ENCODE data around the gene KIF4A.

The KIF4A gene

DNA sequence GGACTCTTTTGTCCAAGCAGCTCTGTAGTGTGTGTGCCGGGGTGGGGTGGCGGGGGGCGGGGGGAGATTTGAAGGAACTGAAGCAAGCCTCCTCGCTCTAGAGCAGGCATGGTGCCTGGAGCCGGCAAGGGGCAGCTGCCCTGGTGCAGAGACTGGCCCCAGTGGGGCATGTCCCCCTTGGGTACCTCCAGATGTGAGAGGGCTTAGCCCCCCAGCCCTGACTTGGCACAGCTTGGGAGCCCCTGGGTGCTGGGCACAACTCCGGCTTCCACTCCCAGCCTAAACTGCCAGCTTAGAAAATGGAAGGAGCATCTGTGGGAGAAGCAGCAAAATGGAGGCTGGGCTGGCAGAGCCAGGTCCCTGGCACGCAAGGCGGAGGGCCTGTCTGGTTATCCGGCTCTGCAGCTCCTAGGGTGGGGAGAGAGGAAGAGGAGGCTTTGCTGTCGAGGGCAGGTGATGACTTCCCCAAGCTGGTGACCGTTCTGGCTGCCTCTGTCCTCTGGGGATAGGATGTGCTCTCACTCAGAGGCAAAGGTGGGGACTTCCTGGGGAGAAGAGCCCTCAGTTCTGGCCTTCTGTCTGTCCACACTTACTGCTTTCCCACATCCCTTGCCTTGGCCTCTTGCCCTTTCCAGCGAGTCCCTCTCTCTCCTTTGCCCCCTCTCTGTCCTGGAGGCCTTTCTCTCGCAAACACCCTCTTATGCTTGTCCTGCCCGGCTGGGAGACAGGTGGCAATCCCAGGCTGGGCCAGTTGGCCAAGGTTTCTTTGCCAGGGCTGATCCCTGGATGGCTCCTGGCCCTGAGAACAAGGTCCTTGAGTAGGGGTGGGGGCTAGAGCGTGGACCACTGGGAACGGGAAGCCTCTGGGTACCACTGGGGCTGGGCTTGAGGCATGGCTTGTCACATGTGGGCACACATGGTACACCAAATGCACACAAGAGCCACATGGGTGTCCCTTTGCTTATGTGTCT is 156.8 kb downstream of the KIF4A start:
- H3K36me3 Mint-ChIP-seq, result no peaks in the 10 kb centered on the region
- H3K27me3 Mint-ChIP-seq, result peaks cover 15% of the 10 kb centered on the region
- H3K27ac Mint-ChIP-seq, result no peak overlapping the region
- no peak overlapping the region for H3K4me3 Mint-ChIP-seq
- H3K4me1 Mint-ChIP-seq, result peaks cover 4% of the 10 kb centered on the region
- no peaks in the 10 kb centered on the region for H3K9me3 Mint-ChIP-seq
- DNase-seq (ENCODE audit: low spot score in 2 of 2) (no peak), ATAC-seq (ENCODE audit: low read depth) (no peak)

GRCh38 chrX:70449457-70449966 is 159.6 kb downstream of the KIF4A start:
- peaks cover 27% of the 10 kb centered on the region for H3K4me1 Mint-ChIP-seq
- H3K4me3 Mint-ChIP-seq, result no peak overlapping the region
- ATAC-seq (ENCODE audit: low read depth) (no peak), DNase-seq (ENCODE audit: low spot score in 2 of 2) (no peak)
- H3K36me3 Mint-ChIP-seq, result no peaks in the 10 kb centered on the region
- H3K9me3 Mint-ChIP-seq, result no peaks in the 10 kb centered on the region
- H3K27me3 Mint-ChIP-seq, result peaks cover 7% of the 10 kb centered on the region
- no peak overlapping the region for H3K27ac Mint-ChIP-seq

- Mint-ChIP-seq H3K27ac (peak overlapping the region; percentile 53), H3K27me3 (no peaks in the 10 kb centered on the region)
These were observed 162.3 kb downstream of the KIF4A start for GRCh38 chrX:70452143-70452733.

GRCh38 chrX:70453024-70453618 is 163.2 kb downstream of the KIF4A start:
- DNase-seq (ENCODE audit: low spot score in 2 of 2), result no peak
- H3K27ac Mint-ChIP-seq, result peak overlapping the region; percentile 53
- no peak for ATAC-seq (ENCODE audit: low read depth)

More at GRCh38 chrX:70452143-70452733, 162.3 kb downstream of the KIF4A start:
- peak overlapping the region; percentile 97 for H3K4me3 Mint-ChIP-seq
- ATAC-seq (ENCODE audit: low read depth) (peak; percentile 51), DNase-seq (ENCODE audit: low spot score in 2 of 2) (peak in 1 of 2 donors; percentile 50)
- no peaks in the 10 kb centered on the region for H3K9me3 Mint-ChIP-seq
- no peaks in the 10 kb centered on the region for H3K36me3 Mint-ChIP-seq
- peaks cover 36% of the 10 kb centered on the region for H3K4me1 Mint-ChIP-seq

DNA sequence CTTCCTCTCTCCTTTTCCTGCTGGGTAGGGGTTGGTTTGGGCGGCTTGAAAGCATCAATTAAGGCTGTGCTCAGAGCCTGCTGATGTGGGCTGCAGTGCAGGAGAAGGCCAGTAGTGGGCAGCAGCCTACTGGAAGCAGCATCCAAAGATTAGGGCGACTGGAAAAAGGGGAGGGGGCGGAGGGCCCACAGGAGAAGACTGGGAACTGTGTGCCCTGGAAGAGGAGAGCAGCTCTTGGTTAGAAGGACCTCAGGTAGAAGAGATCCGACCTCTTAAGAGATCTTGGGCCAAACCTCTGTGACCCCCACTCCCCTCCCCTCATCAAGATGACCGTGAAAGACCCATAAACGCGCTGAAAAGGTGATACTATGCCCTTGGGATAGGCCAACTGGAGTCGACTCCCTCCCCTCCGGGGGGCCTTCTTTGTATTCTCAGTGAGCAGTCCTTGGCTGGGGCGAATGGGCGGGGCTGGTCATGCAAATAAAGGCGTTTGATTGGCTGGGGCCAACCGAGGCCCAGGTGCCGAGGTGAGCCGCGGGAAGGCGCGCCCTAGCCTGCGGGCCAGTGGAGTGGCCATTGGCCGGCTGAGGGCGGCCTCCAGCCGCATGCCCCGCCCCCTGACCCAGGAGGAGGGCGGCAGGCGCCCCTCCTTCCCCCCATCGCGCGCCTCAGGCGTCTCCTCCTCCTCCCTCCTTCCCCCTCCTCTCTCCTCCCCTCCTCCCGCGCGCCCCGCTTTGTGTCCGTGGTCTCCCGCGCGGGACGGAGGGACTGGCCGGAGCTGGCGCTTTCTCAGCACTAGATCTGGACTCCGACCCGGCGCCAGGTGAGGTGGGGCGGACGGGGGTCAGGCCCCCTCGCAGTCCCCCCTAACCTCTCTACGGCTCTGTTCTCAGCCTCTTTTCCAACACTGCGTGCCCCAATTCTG is 164.8 kb downstream of the KIF4A start:
- Mint-ChIP-seq H3K4me3 (peak overlapping the region; percentile 87), H3K9me3 (no peaks in the 10 kb centered on the region), H3K27ac (no peak overlapping the region), H3K36me3 (no peaks in the 10 kb centered on the region), H3K27me3 (no peaks in the 10 kb centered on the region), H3K4me1 (peaks cover 36% of the 10 kb centered on the region)
- DNase-seq (ENCODE audit: low spot score in 2 of 2) (peak in 1 of 2 donors; percentile 44), ATAC-seq (ENCODE audit: low read depth) (peak; percentile 68)

More at GRCh38 chrX:70453024-70453618, 163.2 kb downstream of the KIF4A start:
- no peaks in the 10 kb centered on the region for H3K9me3 Mint-ChIP-seq
- H3K27me3 Mint-ChIP-seq, result no peaks in the 10 kb centered on the region
- H3K4me3 Mint-ChIP-seq, result peak overlapping the region; percentile 77
- H3K36me3 Mint-ChIP-seq, result no peaks in the 10 kb centered on the region
- H3K4me1 Mint-ChIP-seq, result peaks cover 36% of the 10 kb centered on the region

GRCh38 chrX:70455366-70456202 is 165.7 kb downstream of the KIF4A start:
- H3K4me3 Mint-ChIP-seq, result peak overlapping the region; percentile 87
- H3K27me3 Mint-ChIP-seq, result no peaks in the 10 kb centered on the region
- H3K36me3 Mint-ChIP-seq, result no peaks in the 10 kb centered on the region
- peaks cover 36% of the 10 kb centered on the region for H3K4me1 Mint-ChIP-seq
- no peak for DNase-seq (ENCODE audit: low spot score in 2 of 2)
- no peak for ATAC-seq (ENCODE audit: low read depth)
- H3K9me3 Mint-ChIP-seq, result no peaks in the 10 kb centered on the region
- H3K27ac Mint-ChIP-seq, result no peak overlapping the region

GRCh38 chrX:70456256-70456655 is 166.4 kb downstream of the KIF4A start:
- Mint-ChIP-seq H3K4me3 (peak overlapping the region; percentile 87), H3K4me1 (peaks cover 36% of the 10 kb centered on the region), H3K27ac (no peak overlapping the region), H3K9me3 (no peaks in the 10 kb centered on the region), H3K27me3 (no peaks in the 10 kb centered on the region), H3K36me3 (peaks cover 4% of the 10 kb centered on the region)
- ATAC-seq (ENCODE audit: low read depth), result no peak
- DNase-seq (ENCODE audit: low spot score in 2 of 2), result no peak

GRCh38 chrX:70461026-70461425 is 171.1 kb downstream of the KIF4A start:
- H3K27ac Mint-ChIP-seq, result no peak overlapping the region
- H3K4me3 Mint-ChIP-seq, result no peak overlapping the region
- H3K27me3 Mint-ChIP-seq, result no peaks in the 10 kb centered on the region
- peaks cover 6% of the 10 kb centered on the region for H3K36me3 Mint-ChIP-seq
- ATAC-seq (ENCODE audit: low read depth) (no peak), DNase-seq (ENCODE audit: low spot score in 2 of 2) (no peak)
- peaks cover 4% of the 10 kb centered on the region for H3K4me1 Mint-ChIP-seq
- H3K9me3 Mint-ChIP-seq, result no peaks in the 10 kb centered on the region

GRCh38 chrX:70464051-70464450 is 174.1 kb downstream of the KIF4A start:
- no peaks in the 10 kb centered on the region for H3K27me3 Mint-ChIP-seq
- H3K4me1 Mint-ChIP-seq, result no peaks in the 10 kb centered on the region
- no peak overlapping the region for H3K4me3 Mint-ChIP-seq
- peaks cover 6% of the 10 kb centered on the region for H3K36me3 Mint-ChIP-seq
- H3K27ac Mint-ChIP-seq, result no peak overlapping the region
- DNase-seq (ENCODE audit: low spot score in 2 of 2) (no peak), ATAC-seq (ENCODE audit: low read depth) (no peak)
- no peaks in the 10 kb centered on the region for H3K9me3 Mint-ChIP-seq

DNA sequence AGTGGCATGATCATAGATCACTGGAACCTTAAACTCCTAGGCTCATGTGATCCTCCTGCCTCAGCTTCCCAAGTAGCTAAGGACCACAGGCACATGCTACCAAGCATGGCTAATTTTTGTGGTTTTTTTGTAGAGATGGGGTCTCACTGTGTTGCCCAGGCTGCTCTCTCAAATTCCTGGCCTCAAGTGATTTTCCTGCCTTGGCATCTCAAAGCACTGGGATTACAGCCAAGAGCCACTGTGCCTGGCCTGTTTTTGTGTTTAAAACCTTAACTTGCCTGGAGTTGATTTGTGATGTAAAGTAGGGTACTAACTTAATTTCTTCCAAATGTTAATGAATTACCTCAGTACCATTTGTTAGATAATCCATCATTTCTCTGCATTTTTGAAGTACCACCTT is 177.1 kb downstream of the KIF4A start:
- Mint-ChIP-seq H3K36me3 (peaks cover 4% of the 10 kb centered on the region), H3K4me1 (peaks cover 6% of the 10 kb centered on the region), H3K9me3 (no peaks in the 10 kb centered on the region), H3K27me3 (no peaks in the 10 kb centered on the region), H3K27ac (no peak overlapping the region), H3K4me3 (no peak overlapping the region)
- no peak for DNase-seq (ENCODE audit: low spot score in 2 of 2)
- ATAC-seq (ENCODE audit: low read depth), result no peak

DNA sequence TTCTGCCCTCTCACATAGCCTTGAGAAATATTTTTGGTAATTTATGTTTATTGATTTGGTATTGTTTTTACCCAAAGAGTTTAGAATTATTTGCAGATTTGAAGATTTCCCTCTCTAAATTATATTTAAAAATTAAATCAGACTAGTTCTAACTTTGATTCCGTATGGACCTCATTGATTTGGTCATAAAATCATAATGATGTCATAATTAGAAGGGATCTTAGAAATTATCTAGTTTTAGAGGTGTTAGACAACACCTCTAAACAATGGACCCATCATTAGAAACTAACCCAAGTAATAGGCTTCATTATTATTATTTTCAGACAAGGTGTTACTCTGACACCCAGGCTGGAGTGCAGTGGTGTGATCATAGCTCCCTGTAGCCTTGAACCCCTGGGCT is 178.8 kb downstream of the KIF4A start:
- DNase-seq (ENCODE audit: low spot score in 2 of 2) (no peak), ATAC-seq (ENCODE audit: low read depth) (no peak)
- no peak overlapping the region for H3K27ac Mint-ChIP-seq
- H3K27me3 Mint-ChIP-seq, result no peaks in the 10 kb centered on the region
- peaks cover 6% of the 10 kb centered on the region for H3K4me1 Mint-ChIP-seq
- no peak overlapping the region for H3K4me3 Mint-ChIP-seq
- H3K36me3 Mint-ChIP-seq, result peaks cover 6% of the 10 kb centered on the region
- no peaks in the 10 kb centered on the region for H3K9me3 Mint-ChIP-seq
